ENCODE measurements around the gene ZNF835.

The ZNF835 gene

DNA sequence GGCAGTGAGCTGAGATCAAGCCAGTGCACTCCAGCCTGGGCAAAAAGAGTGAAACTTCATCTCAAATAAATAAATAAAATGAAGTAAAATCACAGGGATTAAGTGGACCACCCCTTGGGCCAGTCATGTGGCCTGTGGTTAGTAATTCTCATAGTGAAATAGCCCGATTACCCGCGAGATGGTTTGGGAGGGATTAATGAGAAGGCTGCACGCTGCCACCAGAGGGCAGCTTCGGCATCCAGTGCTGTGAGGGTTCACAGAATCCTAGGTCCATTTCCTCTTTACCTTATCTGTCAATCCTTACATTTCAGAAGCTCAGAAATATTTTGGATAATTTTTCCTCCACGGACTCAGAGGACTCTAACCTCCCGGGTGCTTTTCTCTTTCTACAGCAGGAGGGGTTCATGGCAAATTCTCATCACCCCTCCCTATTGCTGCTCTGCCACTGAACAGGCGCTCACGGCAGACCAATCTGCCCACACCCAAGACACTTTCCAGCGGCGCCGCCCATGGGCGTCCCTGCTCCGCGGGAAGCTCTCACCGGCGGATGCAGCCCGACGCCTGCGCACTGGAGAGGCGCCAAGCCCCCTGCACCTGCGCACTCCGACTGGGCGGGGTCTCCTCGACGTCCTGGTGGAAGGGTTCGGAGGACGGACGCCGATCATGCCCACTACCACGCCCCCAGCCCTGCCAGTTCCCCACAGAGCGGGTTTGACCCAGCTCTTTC lies 11.0 kb downstream of the ZNF835 start:
- peaks cover 61% of the 10 kb centered on the region for H3K9me3 ChIP-seq (ENCODE audit: control insufficient read depth, low read depth, low read length)
- no peak overlapping the region for H3K9ac ChIP-seq (ENCODE audit: low read length)
- H3K36me3 ChIP-seq (ENCODE audit: control insufficient read depth, low read depth, low read length), result no peaks in the 10 kb centered on the region
- no peak overlapping the region for H3K27ac ChIP-seq (ENCODE audit: low read length)
- H3K4me3 ChIP-seq (ENCODE audit: low read length), result no peak overlapping the region
- no peaks in the 10 kb centered on the region for H3K4me1 ChIP-seq (ENCODE audit: control insufficient read depth, low read depth, low read length)
- H3K27me3 ChIP-seq (ENCODE audit: control insufficient read depth, insufficient read depth, low read length), result no peaks in the 10 kb centered on the region

DNA sequence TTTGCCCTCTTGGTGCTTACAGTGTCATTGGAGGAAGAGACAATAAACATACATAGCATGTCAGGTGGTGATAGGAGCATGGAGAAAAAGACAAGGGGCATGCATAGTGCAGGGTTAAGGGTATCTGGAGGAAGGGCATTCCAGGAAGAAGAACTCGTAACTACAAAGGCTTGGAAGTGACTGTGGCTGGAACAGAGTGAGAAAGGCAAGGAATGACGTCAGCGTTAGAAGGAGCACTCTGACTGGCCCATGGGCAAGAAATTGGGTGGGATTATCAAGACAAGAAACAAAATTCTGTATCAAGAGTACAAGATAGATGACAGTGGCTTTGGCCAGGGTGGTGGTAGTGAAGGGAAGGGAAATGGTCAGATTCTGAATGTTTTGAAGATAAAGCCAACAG lies 17.4 kb downstream of the ZNF835 start:
- Histone ChIP-seq H3K9ac (ENCODE audit: low read length) (no peak overlapping the region), H3K9me3 (ENCODE audit: control insufficient read depth, low read depth, low read length) (peaks cover 68% of the 10 kb centered on the region)

DNA sequence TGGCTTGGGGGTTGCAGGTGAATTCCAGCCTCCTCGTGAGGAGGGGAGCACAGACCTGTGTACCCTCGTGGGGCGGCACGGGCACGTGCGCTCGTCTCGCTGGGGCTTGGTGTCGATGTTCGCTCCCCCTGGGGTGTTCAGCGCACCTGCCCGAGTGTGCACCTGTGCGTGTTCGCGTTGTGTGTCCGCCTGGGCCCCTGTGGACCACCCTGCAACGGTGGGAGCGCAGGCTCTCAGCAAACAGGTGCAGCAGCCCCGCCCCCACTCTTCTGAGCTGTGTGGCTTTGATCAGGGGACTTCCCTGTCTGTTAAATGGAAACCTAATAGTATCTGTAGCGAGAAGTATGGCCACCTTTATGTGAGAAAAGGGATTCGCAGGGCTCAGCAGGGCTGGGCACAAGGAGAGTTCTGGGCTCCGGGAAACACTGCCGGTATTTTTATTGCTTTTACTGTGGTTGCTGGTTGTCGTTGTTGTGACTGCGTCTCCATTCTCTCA lies 28.0 kb downstream of the ZNF835 start:
- no peak overlapping the region for H3K27ac ChIP-seq (ENCODE audit: low read length)
- no peak overlapping the region for H3K9ac ChIP-seq (ENCODE audit: low read length)
- H3K4me1 ChIP-seq (ENCODE audit: control insufficient read depth, low read depth, low read length), result no peaks in the 10 kb centered on the region
- peaks cover 49% of the 10 kb centered on the region for H3K9me3 ChIP-seq (ENCODE audit: control insufficient read depth, low read depth, low read length)
- H3K4me3 ChIP-seq (ENCODE audit: low read length), result no peak overlapping the region
- no peaks in the 10 kb centered on the region for H3K36me3 ChIP-seq (ENCODE audit: control insufficient read depth, low read depth, low read length)
- no peaks in the 10 kb centered on the region for H3K27me3 ChIP-seq (ENCODE audit: control insufficient read depth, insufficient read depth, low read length)

More for the DNA sequence above, 17.4 kb downstream of the ZNF835 start:
- no peaks in the 10 kb centered on the region for H3K4me1 ChIP-seq (ENCODE audit: control insufficient read depth, low read depth, low read length)
- H3K27me3 ChIP-seq (ENCODE audit: control insufficient read depth, insufficient read depth, low read length), result no peaks in the 10 kb centered on the region
- H3K4me3 ChIP-seq (ENCODE audit: low read length), result no peak overlapping the region
- no peak overlapping the region for H3K27ac ChIP-seq (ENCODE audit: low read length)
- no peaks in the 10 kb centered on the region for H3K36me3 ChIP-seq (ENCODE audit: control insufficient read depth, low read depth, low read length)

GRCh38 chr19:56642711-56643459 lies 28.7 kb downstream of the ZNF835 start, which contains the start of gene SMIM17:
SMIM17 (plus strand) TSS chr19:56643159; CDS start chr19:56645668, 2,509 bp downstream.
- Histone ChIP-seq H3K9ac (ENCODE audit: low read length) (no peak within 1 kb of the TSS), H3K27me3 (ENCODE audit: control insufficient read depth, insufficient read depth, low read length) (no peaks in the 10 kb centered on the region), H3K9me3 (ENCODE audit: control insufficient read depth, low read depth, low read length) (peaks cover 53% of the 10 kb centered on the region), H3K4me3 (ENCODE audit: low read length) (no peak within 1 kb of the TSS), H3K4me1 (ENCODE audit: control insufficient read depth, low read depth, low read length) (no peaks in the 10 kb centered on the region), H3K36me3 (ENCODE audit: control insufficient read depth, low read depth, low read length) (no peaks in the 10 kb centered on the region), H3K27ac (ENCODE audit: low read length) (no peak within 1 kb of the TSS)

DNA sequence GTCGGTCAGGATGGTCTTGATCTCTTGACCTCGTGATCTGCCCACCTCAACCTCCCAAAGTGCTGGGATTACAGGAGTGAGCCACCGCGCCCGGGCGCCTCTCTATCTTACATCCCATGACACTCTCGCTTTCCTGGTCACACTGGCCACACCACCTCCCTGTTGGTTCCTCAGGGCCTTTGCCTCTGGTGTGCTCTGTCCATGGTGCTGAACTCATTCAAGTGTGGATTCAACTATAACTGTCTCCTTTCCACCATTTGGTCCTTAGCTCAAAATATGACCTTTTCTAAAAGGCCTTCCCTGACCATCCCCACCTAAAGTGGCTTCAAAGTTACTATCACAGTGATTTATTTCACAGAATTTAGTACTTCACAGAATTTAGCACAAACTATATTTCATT lies 32.3 kb downstream of the ZNF835 start:
- H3K4me1 ChIP-seq (ENCODE audit: control insufficient read depth, low read depth, low read length), result no peaks in the 10 kb centered on the region
- H3K9ac ChIP-seq (ENCODE audit: low read length), result no peak overlapping the region
- H3K27ac ChIP-seq (ENCODE audit: low read length), result no peak overlapping the region
- H3K36me3 ChIP-seq (ENCODE audit: control insufficient read depth, low read depth, low read length), result no peaks in the 10 kb centered on the region
- peaks cover 47% of the 10 kb centered on the region for H3K9me3 ChIP-seq (ENCODE audit: control insufficient read depth, low read depth, low read length)
- H3K4me3 ChIP-seq (ENCODE audit: low read length), result no peak overlapping the region
- H3K27me3 ChIP-seq (ENCODE audit: control insufficient read depth, insufficient read depth, low read length), result no peaks in the 10 kb centered on the region

GRCh38 chr19:56637976-56638555 lies 33.5 kb downstream of the ZNF835 start:
- peaks cover 49% of the 10 kb centered on the region for H3K9me3 ChIP-seq (ENCODE audit: control insufficient read depth, low read depth, low read length)
- H3K27ac ChIP-seq (ENCODE audit: low read length), result no peak overlapping the region

DNA sequence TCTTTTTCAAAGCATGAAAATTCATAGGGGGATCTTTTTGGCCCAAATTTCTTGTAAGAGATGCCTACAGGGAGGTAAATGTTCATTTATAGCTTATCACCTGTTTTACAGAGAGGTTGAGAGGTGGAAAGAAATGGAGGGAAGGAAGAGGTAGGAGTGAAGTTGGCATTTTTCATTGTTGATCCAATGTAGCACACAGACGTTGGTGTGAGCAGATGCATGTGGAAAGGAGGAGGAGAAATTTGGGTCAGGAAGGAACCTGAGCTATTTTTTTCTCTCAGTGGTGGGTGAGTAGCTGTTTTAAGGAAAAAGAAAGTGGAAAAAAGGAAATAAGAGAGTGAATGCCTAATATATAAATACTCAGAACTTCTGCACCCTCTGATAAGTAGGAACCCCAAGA lies 38.5 kb downstream of the ZNF835 start:
- Histone ChIP-seq H3K9ac (ENCODE audit: low read length) (no peak overlapping the region), H3K9me3 (ENCODE audit: control insufficient read depth, low read depth, low read length) (peaks cover 56% of the 10 kb centered on the region), H3K4me3 (ENCODE audit: low read length) (no peak overlapping the region), H3K4me1 (ENCODE audit: control insufficient read depth, low read depth, low read length) (no peaks in the 10 kb centered on the region), H3K27ac (ENCODE audit: low read length) (no peak overlapping the region), H3K36me3 (ENCODE audit: control insufficient read depth, low read depth, low read length) (no peaks in the 10 kb centered on the region), H3K27me3 (ENCODE audit: control insufficient read depth, insufficient read depth, low read length) (no peaks in the 10 kb centered on the region)

More at GRCh38 chr19:56637976-56638555, 33.5 kb downstream of the ZNF835 start:
- H3K27me3 ChIP-seq (ENCODE audit: control insufficient read depth, insufficient read depth, low read length), result no peaks in the 10 kb centered on the region
- no peaks in the 10 kb centered on the region for H3K4me1 ChIP-seq (ENCODE audit: control insufficient read depth, low read depth, low read length)
- H3K9ac ChIP-seq (ENCODE audit: low read length), result no peak overlapping the region
- H3K4me3 ChIP-seq (ENCODE audit: low read length), result no peak overlapping the region
- no peaks in the 10 kb centered on the region for H3K36me3 ChIP-seq (ENCODE audit: control insufficient read depth, low read depth, low read length)

DNA sequence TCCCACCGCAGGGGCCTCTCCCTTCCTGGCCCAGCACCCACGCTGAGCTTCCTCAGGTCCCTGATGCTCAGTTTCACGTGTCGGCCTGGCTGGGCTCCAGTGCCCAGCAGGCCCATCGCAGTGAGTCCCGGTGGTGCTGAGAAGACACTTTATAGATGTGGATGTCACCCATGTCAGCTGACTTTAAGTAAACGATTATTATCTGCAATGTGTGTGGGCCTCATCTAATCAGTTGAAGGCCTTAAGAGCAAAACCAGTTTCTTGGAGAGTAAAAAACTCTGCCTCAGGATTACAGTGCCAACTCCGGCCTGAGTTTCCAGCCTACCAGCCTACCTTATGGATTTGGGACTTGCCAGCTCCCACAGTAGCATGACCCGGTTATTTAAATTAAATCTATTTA lies 45.8 kb downstream of the ZNF835 start:
- Histone ChIP-seq H3K9ac (ENCODE audit: low read length) (no peak overlapping the region), H3K4me1 (ENCODE audit: control insufficient read depth, low read depth, low read length) (no peaks in the 10 kb centered on the region), H3K4me3 (ENCODE audit: low read length) (no peak overlapping the region), H3K36me3 (ENCODE audit: control insufficient read depth, low read depth, low read length) (peaks cover 7% of the 10 kb centered on the region), H3K27ac (ENCODE audit: low read length) (no peak overlapping the region), H3K27me3 (ENCODE audit: control insufficient read depth, insufficient read depth, low read length) (no peaks in the 10 kb centered on the region), H3K9me3 (ENCODE audit: control insufficient read depth, low read depth, low read length) (peaks cover 58% of the 10 kb centered on the region)

DNA sequence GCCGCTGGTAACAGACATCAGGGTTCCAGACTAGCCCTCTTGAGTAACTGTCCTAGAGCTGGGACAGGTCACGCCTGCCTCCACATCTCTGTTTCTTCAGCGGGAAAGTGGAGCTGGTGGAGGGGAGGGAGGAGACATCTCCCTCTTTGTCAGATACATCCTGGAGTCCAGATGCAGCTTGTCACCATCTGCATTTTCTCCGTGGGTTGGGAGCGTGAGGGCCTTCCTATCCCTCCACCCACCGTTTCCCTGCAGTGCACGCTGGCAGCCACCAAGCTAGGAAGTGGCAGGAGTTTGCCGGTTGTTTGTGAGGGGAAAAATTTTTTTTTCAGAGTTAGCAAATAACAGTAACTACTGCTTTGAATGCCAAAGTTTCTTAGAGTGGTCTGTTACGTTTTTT lies 48.6 kb downstream of the ZNF835 start:
- H3K4me3 ChIP-seq (ENCODE audit: low read length), result no peak overlapping the region
- H3K27me3 ChIP-seq (ENCODE audit: control insufficient read depth, insufficient read depth, low read length), result no peaks in the 10 kb centered on the region
- H3K4me1 ChIP-seq (ENCODE audit: control insufficient read depth, low read depth, low read length), result no peaks in the 10 kb centered on the region
- H3K36me3 ChIP-seq (ENCODE audit: control insufficient read depth, low read depth, low read length), result peaks cover 7% of the 10 kb centered on the region
- H3K27ac ChIP-seq (ENCODE audit: low read length), result no peak overlapping the region
- no peak overlapping the region for H3K9ac ChIP-seq (ENCODE audit: low read length)
- H3K9me3 ChIP-seq (ENCODE audit: control insufficient read depth, low read depth, low read length), result peaks cover 68% of the 10 kb centered on the region

- peaks cover 7% of the 10 kb centered on the region for H3K36me3 ChIP-seq (ENCODE audit: control insufficient read depth, low read depth, low read length)
- no peak overlapping the region for H3K9ac ChIP-seq (ENCODE audit: low read length)
- H3K27ac ChIP-seq (ENCODE audit: low read length), result no peak overlapping the region
- H3K27me3 ChIP-seq (ENCODE audit: control insufficient read depth, insufficient read depth, low read length), result no peaks in the 10 kb centered on the region
- H3K4me1 ChIP-seq (ENCODE audit: control insufficient read depth, low read depth, low read length), result no peaks in the 10 kb centered on the region
- H3K4me3 ChIP-seq (ENCODE audit: low read length), result no peak overlapping the region
- peaks cover 70% of the 10 kb centered on the region for H3K9me3 ChIP-seq (ENCODE audit: control insufficient read depth, low read depth, low read length)
These were observed 49.2 kb downstream of the ZNF835 start for GRCh38 chr19:56622374-56622773.

- H3K36me3 ChIP-seq (ENCODE audit: control insufficient read depth, low read depth, low read length), result peaks cover 7% of the 10 kb centered on the region
- no peak overlapping the region for H3K27ac ChIP-seq (ENCODE audit: low read length)
- H3K4me1 ChIP-seq (ENCODE audit: control insufficient read depth, low read depth, low read length), result no peaks in the 10 kb centered on the region
- H3K9ac ChIP-seq (ENCODE audit: low read length), result no peak overlapping the region
- H3K4me3 ChIP-seq (ENCODE audit: low read length), result no peak overlapping the region
- H3K9me3 ChIP-seq (ENCODE audit: control insufficient read depth, low read depth, low read length), result peaks cover 82% of the 10 kb centered on the region
- no peaks in the 10 kb centered on the region for H3K27me3 ChIP-seq (ENCODE audit: control insufficient read depth, insufficient read depth, low read length)
These were observed 52.4 kb downstream of the ZNF835 start for GRCh38 chr19:56619121-56619520.
